WI38 (cell line): ENCODE data around the gene PLXNC1.

Experiments
- H3K4me3 ChIP-seq: 2 replicates; pipeline ENCODE4 v1.5.1; 2011; ENCODE audit warnings: low read depth, mild to moderate bottlenecking, control low read depth, low read length
- TF ChIP-seq, protein P1 (sequence below): IDR thresholded peaks from 2 replicates; pipeline ENCODE4 v1.5.1; 2012; ENCODE audit warnings: low read depth, mild to moderate bottlenecking, control low read depth, low read length

The PLXNC1 gene

DNA sequence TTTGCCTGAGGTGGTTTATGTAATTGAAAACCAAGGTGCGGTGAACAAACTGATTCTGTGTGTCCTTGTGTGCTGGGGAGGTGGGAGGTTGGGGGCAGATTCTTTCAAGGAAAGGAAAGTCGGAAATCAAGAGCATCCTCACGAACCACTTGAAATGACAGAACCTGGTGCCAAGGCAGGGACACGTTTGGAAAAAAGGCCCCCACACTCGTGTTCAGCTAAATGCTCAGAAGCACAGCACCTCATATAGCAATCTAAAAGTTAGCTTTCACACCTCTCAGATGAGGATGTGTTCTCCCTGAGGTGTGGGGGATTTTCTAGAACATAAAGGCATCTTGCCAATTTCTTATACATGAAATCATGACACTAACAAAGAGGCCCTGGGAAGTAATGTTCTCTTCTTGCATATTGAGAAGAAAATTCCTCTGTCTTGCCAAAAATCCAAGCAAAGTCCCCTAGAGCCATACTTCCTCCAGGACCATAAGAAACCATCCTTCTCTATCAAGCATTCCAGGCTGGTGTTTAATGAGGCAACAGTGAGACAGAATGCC, 119.6 kb downstream of the PLXNC1 start:
- TF ChIP-seq, protein P1, sequence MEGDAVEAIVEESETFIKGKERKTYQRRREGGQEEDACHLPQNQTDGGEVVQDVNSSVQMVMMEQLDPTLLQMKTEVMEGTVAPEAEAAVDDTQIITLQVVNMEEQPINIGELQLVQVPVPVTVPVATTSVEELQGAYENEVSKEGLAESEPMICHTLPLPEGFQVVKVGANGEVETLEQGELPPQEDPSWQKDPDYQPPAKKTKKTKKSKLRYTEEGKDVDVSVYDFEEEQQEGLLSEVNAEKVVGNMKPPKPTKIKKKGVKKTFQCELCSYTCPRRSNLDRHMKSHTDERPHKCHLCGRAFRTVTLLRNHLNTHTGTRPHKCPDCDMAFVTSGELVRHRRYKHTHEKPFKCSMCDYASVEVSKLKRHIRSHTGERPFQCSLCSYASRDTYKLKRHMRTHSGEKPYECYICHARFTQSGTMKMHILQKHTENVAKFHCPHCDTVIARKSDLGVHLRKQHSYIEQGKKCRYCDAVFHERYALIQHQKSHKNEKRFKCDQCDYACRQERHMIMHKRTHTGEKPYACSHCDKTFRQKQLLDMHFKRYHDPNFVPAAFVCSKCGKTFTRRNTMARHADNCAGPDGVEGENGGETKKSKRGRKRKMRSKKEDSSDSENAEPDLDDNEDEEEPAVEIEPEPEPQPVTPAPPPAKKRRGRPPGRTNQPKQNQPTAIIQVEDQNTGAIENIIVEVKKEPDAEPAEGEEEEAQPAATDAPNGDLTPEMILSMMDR = no peak
- H3K4me3 ChIP-seq = no peak overlapping the region

- TF ChIP-seq, protein P1 = no peak
- no peak overlapping the region for H3K4me3 ChIP-seq
Observed at GRCh38 chr12:94269316-94269999, 121.1 kb downstream of the PLXNC1 start.

- TF ChIP-seq, protein P1 = no peak
- H3K4me3 ChIP-seq = no peak overlapping the region
Observed at GRCh38 chr12:94271351-94271750, 123.0 kb downstream of the PLXNC1 start.

- H3K4me3 ChIP-seq = no peak overlapping the region
- TF ChIP-seq, protein P1 = no peak
Observed at GRCh38 chr12:94272280-94272679, 123.9 kb downstream of the PLXNC1 start.

- H3K4me3 ChIP-seq = no peak overlapping the region
- TF ChIP-seq, protein P1 = no peak
Observed at GRCh38 chr12:94273272-94273671, 124.9 kb downstream of the PLXNC1 start.

- no peak overlapping the region for H3K4me3 ChIP-seq
- TF ChIP-seq, protein P1 = no peak
Observed at GRCh38 chr12:94276725-94277124, 128.3 kb downstream of the PLXNC1 start.

DNA sequence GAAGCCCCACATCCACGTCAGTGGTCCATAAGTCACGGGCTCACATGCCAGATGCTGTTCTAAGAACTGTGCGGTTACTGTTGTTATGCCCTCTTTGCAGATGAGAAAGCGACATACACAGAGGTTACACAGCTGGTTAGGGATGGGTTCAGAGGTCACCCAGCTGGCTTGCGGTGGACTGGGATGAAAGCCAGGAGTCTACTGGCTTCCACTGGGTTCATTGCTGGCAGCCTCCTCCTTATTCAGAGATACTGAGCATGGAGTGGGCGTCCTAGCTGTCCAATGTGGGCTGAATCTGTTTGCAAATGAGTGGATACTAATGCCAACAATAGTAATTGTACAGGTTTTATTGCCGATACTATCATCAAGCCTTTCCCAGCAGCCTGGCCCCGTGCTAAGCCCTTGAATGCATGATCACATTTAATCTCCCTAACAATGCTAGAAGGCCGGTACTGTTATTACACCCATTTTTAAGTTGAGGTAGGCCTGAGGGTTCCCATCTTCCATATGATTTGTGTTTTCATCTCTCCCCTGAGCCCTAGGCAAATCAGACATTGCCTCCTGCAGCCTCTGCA, 129.1 kb downstream of the PLXNC1 start:
- no peak overlapping the region for H3K4me3 ChIP-seq
- TF ChIP-seq, protein P1 = no peak
